NCI-H2029 treated with DMSO at 0.1 percent for 48 hours (cell line): ENCODE results near the gene OXLD1.
"Not testable (repeated sequence)": the region's sequence is repeated elsewhere in the genome, so short reads cannot be mapped to it uniquely, and the experiment has no call there.

Experiments used
- DNase-seq: peaks from one replicate; lab custom pipeline; 2025; lab: John Stamatoyannopoulos, UW

Gene OXLD1

DNA sequence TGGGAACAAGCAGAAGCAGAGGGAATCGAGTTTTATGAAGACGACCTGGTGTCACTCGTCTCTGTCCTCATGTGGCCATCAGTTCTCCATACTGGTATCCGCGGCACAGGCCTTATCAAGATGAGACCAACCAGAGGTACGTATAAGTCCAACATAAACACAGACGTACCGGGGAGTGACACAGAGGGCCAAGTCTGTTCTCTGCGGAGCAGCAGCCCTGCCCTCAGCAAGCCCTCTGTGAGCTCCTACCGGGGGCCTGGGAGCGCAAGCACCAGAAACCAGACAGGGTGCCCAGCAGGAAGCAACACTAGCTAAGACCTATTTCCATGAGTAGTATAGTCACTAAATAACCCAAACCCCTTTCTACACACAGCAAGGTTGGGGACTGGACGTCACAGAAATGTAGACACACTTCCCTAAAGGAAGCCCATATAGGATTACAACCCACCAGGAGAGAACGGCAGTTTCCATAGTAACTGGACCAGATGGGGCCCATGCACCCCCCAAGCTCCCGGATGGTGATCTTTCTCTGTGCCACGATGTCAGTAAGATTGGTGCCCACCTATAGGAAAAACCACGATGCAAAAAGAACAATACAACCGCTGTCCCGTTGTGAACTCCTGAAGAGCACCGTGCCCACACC, 16.3 kb upstream of the OXLD1 start:
- no peak for DNase-seq

DNA sequence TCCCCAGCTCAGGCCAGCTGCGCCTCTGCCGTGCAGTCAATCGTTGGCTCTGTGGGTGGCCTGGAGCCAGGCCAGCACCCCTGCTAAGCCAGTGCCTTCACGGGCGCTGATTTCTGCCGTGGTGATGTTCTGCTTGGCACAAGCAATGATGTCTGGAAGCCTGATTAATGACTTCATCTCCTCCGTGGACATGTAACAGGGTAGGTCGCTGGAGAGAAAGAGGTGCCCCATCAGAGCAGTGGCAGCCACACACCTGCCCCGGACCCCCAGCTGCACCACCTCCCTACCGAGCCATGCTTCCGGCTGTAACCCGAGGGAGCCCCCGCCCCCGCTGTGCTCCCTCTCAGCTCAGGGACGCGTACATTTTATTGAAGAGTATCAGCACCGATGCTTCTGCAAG, 15.3 kb upstream of the OXLD1 start:
- DNase-seq = no peak

DNA sequence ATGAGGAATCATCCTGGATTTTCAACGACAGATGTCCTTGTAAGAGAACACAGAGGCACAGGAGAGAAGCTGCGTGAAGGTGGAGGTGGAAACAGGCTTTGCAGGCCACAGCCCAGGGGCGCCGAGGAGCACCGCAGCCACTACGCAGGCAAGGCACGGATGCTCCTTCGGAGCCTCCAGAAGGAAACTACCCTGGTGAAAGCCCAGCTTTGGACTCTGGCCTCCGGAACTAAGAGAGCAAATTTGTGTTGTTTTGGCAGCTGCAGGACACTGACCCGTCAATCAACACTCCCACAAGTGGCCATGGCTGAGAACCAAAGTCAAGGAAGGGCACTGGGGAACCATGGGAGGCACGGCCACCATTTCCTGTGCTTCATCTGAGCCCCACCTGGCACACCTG, 13.7 kb upstream of the OXLD1 start:
- no peak for DNase-seq

DNA sequence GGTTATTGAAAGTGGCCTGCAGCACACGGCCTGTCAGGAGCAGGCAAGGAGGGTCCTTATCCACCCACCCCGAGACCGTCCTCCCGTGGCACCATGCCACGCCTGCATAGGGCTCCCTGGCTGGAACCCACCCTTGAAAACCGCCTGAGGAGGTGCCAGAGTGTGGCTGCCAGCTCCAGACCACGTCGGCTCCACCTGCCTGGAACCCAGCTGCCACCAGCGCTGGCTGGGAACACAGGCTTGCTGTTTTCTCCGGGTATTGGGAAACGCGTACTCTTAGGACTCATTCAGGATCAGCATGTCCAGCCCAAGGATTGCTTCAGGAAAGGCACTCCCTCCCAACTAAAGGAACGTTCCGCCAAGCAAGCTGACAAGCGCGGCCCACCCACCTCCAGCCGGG, 10.5 kb upstream of the OXLD1 start:
- DNase-seq = no peak

DNA sequence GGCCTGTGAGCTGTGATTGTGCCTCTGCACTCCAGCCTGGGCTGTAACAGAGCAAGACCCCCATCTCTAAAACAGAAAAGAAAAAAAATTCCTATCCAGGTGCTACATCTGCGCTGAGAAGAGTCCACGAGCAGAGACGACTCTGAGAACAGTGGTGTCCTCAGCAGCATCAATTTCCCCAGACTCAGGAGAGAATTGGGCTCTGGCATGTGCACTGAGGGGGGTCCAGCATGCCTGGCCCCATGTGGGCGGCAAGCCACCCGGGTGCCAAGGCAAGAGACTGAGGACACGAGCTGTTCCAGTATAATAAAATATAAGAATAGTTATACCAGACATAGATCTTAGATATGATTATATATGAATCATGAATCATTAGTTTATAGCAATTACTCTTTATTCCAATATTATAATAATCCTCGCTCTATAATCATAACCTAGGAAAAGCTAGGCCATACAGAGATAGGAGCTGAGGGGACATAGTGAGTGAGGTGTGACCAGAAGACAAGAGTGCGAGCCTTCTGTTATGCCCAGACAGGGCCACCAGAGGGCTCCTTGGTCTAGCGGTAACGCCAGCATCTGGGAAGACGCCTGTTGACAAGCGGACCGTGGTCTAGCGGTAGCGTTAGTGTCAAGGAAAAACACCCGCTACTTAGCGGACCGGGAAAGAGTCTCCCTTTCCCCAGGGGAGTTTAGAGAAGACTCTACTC, 9.3 kb upstream of the OXLD1 start:
- not testable (repeated sequence) for DNase-seq

DNA sequence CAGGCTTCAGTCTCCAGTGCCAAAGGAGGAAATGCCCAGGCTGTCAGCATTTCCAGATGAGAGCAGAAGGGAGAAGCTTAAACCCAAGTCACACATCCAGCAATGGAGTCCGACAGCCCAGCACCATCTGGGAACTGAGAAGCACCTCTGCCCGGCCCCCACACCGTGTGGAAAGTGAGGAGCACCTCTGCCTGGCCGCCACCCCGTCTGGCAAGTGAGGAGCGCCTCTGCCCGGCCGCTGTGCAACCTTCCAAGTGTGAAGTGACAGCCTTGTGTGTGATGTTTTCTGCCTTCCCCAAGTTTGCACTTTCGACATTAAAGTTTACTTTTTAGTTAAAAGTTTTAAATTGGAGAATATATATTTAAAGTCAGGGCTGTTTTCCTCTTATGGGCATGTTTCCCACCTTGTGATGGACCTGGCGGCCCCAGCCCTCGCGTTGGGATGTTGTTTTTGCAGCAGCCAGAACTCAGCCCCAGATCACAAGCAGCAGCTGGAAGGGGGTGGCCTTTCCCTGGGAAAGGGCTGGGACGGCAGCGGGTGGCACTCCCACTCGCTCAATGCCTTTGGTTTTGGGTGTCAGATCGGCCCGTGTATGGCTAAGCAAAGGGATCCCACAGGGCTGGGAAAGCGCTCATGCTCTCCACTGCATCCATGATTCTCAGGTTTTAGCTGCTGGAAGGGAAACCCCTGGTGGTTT, 7.3 kb upstream of the OXLD1 start:
- DNase-seq = no peak

DNA sequence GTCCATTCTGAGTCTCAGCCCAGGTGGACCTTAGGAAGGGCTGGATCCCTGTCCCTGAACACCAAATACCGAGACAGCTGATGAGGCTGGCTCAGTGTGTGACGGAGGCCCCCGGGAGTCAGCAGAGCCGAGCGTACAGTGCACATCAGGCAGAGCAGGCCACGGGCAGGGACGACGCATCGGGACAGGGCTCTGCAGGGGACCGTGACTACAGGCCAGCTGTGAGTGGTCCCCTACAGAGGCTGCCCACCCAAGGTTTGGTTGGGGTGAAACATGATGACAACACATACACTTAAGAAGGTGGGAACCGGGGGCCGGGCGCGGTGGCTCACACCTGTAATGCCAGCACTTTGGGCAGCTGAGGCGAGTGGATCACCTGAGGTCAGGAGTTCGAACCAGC, 6.5 kb upstream of the OXLD1 start:
- DNase-seq = no peak

DNA sequence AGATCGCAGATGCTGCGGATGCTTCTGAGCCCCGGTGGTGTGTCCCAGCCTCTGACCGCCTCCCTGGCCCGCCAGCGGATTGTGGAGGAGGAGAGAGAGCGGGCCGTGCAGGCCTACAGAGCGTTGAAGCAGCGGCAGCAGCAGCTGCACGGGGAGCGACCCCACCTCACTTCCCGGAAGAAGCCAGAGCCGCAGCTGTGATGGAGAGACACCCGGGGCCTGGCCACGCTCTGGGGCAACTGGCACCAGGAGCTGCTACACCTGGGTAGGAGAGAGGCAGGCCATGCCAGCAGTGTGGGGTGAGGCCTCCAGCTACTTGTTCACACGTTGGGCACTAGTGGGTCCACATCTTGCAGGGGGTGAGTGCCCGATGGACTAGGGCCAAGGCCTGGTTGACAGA, 6.1 kb upstream of the OXLD1 start:
- DNase-seq = no peak

DNA sequence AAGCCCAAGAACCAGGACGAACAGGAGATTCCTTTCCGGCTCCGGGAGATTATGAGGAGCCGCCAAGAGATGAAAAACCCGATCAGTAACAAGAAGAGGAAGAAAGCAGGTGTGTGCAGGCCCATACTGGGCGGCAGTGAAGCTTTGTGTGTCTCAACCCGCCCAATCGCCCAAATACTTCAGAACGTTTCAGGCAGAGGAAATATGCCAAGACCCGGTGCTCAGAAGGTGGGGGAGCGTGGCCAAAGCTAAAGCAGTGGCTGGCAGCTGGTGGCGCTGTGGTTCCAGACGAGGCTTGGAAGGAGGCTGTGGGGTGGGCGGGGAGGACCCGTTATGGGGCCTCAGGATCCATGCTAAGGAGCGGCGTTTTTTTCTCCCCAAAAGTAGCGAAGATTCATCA, 1.3 kb upstream of the OXLD1 start:
- no peak for DNase-seq

DNA sequence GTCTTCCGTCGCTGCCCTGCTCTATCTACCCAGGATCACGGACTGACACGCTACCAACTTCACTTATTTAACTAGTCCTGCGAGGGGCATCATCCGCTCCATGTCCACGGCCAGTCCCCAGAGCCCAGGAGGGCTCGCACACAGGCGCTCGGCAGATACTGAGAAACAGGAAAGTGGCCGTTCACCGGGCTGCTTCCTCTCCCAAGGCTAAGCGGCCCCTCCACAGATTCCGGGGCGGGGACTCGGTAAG, 388 bp downstream of the OXLD1 start:
- DNase-seq = no peak

DNA sequence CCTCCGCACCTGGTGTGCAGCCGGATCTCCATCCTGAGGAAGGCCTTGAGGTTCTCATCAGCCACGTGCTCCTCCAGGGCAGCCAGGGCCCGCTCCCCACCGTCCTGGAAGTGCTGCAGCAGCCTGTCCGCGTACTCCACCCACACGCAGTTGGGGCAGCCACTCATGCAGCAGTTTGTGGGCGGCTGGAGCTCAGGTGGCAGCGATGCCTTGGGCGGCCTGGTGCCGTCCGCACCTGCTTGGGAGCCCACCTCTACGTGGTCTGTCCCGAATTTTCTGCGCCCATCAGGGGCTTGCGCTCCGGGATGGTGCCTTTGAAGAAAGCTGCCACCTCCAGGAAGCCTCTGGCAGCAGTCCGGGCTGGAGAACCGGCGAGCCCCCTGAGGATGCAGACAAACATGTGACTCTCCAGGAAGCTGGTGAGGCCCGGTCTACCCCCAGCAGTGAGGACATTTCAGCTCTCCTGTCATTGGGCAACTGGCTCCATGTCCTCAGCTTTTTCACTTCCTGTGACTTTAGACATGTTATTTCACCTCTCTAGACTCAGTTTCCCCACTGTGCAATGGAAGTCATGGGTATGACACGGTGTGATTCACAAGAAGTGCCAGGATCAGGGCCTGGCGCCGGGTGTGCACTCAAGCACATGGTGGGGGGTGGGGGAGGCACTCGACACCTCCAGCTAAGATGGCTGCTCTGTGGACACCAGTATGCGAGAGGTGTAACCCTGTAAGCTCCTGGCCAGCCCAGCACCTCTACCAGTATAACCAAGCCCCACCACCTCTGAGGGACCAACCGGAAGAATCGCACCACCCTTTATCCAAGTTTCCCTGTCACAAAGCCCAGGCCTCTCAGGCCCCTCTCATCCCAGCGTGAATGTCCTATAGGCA, 957 bp downstream of the OXLD1 start:
- no peak for DNase-seq

DNA sequence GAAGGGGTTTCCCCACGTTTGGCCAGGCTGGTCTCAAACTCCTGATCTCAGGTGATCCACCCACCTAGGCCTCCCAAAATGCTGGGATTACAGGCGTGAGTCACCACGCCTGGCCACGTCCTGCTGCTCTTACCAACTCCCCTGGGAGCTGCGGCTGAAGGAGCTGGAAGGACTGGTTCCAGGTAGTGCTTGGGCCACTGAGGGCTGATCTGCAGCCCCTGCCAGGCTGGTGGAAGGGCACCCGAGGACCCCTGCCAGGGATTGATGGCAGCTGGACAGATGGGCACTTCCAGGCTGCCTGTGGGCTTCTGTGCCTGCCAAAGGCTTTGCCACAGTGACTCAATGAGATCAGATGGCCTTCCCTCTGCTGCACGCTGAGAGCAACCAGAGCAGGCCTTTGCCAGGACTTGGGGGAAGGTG, 2.3 kb downstream of the OXLD1 start:
- no peak for DNase-seq

DNA sequence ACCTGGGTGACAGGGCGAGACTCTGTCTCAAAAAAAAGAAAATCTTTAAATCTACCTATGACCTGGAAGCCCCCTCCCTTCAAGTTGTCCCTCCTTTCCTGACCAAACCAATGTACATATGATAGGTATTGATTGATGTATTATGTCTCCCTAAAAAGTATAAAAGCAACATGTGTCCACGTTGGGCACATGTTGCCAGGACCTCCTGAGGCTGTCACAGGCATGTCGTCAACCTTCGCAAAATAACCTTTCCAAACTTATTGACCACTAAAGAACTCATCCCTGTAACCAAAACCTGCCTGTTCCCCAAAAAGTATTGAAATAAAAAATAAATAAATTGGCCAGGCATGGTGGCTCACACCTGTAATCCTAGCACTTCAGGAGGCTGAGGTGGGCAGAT, 4.4 kb downstream of the OXLD1 start:
- DNase-seq = no peak

DNA sequence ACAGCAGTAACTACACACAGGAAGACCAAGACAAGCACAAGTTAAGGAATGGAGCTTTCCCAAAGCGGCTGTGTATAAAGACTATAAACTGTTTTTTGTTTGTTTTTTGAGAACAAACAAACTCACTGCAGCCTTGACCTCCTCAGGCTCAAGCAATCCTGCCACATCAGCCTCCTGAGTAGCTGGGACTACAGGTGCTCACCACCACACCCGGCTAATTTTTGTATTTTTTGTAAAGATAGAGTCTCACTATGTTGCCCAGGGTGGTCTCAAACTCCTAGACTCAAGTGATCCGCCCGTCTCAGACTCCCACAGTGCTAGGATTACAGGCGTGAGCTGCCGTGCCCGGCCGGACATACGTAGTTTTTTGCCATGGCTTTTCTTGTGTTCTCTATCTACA, 6.0 kb downstream of the OXLD1 start:
- DNase-seq = no peak

DNA sequence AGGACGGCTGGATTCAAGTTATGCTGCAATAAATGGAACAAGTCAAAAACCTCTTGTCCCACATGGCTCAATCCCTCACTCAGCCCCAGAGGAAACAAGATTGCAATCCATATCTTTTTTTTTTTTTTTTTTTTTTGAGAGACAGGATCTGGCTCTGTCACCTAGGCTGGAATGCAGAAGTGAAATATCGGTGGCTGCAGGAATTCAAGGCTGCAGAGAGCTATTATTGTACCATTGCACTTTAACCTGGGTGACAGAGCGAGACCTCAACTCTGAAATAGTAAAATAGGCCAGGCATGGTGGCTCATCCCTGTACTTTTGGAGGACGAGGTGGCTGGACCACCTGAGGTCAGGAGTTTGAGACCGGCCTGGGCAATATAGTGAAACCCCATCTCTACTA, 7.4 kb downstream of the OXLD1 start:
- DNase-seq = no peak

DNA sequence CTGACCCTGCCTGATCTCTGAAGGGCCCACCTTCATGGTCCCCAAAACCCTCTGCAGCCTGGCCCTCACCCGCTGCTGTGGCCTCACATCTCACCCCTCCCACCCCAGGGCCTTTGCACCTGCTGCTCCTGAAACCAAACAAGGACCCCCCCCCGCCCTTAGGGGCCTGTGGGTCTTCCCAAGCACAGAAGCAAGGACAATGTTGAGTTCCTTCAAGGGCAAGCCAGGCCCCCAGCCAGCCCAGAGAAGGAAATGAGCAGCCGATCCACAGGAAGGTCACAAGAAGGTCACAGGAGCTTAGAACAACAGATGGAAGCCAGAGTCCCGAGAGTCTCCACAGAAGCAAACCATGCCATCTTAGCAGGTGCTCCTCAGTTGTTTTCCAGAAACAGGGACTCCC, 9.6 kb downstream of the OXLD1 start:
- DNase-seq = no peak

DNA sequence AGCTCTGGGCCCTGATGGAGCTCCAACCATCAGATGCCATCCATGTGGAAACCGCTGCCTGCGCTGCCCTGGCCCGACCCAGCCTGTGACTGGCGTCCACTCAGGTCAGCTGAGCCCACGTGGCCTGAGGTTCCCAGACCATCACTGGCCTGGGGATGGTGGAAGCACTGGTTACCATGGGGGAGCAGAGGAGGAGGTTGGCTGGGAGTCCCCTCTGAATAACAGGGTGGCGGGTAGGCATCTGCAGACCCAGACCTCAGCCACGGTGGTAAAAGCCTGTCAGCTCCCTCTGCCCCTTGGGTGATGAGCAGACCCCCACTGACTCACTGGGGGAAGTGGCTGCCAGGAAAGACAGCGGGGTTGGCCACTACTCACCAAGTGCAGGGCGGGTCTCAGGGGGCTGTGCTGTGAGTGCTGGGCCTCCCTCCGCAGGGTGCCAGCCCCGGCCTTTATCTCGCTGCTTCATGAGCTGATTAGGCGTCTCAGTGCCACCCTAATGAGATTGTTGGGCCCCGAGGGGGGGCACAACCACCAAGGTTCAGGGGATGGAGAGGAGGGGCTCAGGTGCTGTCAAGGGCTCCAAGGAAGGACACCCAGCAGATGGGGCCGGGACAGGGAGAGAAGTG, 10.2 kb downstream of the OXLD1 start, which contains the start of gene PDE6G:
PDE6G (minus strand) TSS at position 425 of the 626 bp plus-strand sequence. CDS start 3,237 bp downstream, outside the sequence.
- no peak for DNase-seq

DNA sequence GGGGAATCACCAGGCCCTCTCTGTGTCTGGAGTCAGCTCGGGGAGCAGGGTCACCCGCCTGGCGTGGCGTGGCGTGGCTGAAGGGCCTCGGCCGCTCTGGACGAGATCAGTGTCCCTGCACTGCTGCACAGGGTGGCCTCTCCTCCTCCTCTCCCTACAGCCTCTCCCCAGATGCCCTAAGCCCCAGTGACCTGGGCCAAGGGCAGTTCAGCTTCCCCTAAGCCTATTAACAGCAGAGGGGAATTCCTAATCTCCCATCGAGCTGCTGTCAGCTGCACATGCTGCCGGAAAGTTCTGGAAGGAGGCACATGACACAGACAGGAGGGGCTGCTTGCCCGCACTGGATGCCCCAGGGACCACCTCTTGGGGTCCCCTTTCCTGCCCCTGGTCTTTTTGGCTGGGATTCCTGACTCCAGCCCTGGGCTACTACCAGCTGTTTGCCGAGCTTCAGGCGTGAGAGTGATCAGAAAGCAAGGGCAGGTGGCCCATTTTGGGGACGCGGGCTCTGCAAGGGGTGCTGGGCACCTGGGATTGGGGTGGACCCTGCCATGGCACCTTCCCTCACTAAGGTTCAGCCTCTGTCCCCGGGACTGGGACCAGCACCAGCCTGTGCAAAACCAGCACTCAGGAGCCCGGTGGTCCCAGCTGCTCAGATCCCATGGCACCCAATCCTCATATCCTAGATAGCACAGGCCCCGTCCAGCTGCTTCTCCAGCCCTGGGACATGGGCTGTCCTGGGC, 10.9 kb downstream of the OXLD1 start:
- DNase-seq = no peak

DNA sequence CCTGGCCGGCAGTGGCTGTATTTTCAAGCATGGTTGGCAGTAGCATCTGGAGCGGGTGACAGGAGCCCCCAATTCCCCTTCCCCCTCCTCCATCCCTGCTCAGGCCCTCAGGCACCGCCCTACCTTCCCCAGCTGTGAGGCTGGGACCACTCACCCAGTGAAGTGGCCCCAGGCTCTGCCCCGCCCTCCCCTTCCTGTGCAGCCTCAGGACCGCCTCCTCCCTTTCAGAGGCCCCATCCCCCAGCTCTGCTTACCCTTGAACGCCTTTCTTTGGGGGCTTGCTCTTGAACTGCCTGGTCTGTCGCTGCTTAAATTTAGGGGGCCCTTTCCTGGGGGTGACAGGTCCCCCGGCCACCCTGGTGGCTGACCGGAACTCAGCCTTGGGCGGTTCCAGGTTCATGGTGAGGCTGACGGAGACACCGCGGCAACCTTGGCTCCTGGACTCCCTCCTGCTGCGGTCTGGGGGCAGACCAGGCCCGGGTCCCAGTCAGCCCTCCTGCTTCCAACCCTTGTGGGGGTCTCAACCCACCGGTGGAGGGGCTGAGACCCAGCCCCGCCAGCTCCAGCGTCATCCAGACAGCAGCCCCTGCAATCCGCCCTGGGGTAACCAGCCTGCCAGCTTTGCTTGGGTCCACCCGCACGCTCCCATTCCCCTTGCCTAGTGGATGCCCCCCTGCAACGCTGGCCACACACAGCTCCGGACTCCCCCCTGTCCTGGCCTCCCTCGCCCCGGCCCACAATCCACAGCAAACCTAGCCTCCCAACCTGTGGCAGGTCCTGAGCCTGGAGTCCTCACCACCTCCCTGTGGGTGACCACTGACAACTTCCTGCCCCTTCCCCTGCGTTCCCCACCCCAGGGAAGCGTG, 13.3 kb downstream of the OXLD1 start:
- DNase-seq = no peak

DNA sequence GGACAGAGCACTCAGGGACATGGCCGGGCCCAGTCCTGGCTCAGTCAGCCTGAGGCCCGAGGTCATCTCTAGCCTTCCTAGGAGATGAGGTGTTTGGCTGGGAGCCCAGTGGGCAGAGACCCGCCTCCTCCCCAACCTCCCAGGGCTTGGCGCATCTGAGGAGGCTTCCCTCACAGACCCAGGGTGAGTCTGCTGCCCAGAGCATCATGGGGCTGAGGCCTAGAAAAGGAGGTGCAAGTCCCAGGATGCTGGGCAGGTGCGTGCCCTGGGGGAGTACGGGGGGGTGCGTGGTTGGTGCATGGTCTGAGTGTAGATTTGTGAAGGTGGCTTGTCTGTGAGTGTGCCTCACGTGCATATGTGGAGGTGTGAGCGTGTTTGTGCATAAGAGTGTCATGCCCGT, 14.7 kb downstream of the OXLD1 start:
- DNase-seq = no peak
